ENCODE results near the gene FHIT.

Gene FHIT

DNA sequence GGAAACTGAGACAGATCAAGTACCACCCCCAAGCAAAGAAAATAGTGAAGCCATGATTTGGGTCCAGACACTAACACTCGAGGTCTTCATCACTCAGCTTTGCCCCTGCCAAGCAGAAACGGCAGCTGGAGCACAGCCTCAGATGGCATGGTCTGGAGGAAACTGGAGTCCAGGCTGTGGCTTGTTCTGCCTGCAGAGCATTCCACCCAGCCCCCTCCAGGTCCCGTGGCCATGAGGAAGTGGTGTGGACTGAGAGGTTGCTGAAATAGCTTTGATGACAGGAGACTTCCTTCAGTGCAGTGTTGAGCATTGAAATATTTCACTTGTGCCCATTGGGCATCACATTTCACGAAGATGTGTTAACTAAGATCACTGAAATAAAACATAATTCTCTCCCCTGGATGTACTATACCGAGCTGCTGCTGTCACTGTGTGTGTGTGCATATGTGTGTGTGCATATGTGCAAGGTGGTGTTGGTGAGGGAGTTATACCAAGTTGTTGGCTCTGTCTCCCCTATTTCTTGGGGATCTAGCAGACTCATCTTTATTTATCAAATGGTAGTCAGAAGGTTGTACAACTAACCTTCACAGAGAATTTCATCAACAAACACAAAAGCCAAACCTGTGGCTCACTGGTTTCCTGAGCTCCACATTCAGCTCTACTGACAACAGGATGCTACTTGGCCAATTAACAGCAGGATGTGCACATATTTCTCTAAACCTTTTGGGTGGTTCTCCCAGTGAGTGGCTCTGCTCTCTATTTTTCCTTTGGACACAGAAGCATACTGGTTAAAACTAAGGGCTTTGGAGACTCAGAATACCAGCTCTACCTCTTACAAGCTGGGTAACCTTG lies 1541.3 kb downstream of the FHIT start:
- no peak for DNase-seq (ENCODE audit: low read depth)

DNA sequence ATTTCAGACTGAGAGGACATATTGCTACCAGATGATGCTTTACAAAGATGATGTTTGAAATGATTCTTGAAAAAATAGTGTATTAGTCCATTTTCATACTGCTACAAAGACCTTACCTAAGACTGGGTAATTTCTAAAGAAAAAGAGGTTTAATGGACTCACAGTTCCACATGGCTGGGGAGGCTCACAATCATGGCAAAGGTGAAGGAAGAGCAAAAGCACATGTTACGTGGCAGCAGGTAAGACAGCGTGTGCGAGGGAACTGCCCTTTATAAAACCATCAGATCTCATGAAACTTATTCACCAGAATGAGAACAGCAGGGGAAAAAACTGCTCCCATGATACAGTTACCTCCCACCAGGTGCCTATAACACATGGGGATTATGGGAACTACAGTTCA lies 1543.0 kb downstream of the FHIT start:
- DNase-seq (ENCODE audit: low read depth), result no peak

DNA sequence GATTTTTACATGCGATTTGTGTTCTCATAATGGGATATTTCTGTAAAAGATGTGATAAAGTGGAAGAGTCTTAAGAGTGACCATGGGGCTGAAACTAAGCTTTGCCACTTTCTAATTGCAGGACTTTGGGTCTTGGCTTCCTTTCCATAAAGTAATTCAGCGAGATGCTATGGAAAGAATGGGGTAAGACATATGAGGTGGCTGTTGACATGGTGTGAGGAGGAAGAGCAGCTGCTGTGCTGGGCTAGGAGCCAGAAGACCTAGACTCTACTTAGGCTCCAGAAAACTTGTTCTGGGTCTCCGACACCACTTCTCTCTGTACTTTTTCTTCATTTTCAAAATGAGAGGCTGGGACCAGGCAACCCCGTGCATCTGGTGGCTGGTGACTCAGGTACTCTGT lies 1547.0 kb downstream of the FHIT start:
- DNase-seq (ENCODE audit: low read depth), result no peak

DNA sequence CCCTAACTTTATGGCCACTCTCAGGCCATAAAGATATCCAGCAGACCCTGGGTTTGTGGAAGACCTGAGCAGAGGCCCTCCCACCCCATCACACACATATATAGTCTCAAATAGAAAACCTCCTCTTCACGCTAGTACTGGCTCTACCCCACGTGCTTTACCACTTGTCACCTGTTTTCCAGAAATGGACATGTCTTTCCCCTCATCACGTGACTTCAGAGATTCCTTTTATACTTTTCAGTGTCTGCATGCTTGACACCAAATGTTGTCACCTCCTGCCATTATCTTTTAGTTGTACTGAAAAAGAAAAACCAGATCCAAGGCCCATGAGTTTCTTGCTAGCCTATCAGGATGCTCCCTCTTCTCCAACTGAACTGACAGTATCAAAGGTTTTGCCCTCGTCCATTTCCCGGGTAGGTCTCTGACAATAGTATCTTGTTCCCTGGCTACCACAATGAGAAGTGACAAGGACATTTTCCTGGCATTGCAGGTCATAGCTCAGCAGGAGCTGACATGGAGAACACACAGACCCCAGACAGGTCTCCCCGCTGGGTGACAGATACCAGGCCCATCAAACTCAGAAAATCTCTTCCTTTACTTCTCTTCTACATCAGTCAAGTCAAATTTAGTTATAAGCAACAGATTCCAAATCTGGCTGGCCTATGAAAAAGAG lies 1551.5 kb downstream of the FHIT start:
- DNase-seq (ENCODE audit: low read depth), result no peak

Measured in activated T-helper 9 cell treated with anti-CD3 and anti-CD28 coated beads, Interleukin-2, amount 50 U/mL, for 16 hours (primary cell).